ENCODE measurements around the gene GON4L.
A peak's percentile ranks its signal among the peaks of the same experiment; 100 is the strongest.
"Not testable (repeated sequence)": the region's sequence is repeated elsewhere in the genome, so short reads cannot be mapped to it uniquely, and the experiment has no call there.

GON4L gene

DNA sequence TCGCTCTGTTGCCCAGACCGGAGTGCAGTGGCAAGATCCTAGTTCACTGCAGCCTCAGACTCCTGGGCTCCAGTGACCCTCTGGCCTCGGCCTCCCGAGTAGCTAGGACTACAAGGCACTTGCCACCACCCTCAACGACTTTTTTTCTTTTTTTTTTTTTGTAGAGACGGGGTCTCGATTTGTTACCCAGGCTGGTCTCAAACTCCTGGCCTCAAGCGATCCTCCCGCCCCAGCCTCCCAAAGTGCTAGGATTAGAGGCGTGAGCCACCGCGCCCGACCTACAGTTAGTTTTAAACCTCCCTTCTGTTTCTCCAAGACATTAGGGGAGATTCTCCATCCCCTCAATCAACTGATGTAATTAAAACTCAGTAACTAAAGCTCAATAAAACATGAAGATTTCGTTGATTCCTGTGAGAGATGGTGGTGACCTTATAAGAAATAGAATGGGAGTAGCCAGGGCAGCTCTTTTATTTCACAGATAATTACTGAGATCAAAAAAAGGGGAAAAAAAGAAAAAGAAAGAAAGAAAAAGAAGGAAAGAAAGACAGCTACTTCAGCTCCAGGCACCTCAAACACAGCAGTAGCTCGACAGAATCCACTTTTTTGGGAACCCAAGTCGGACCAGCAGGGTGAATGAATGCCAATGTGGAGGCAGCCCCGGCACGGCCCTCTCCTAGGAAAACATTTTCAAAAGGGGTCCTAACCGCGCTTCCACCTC, 598 bp downstream of the GON4L start:
- Histone ChIP-seq H3K9me3 (ENCODE audit: control insufficient read depth in 1 of 2, low read length in 2 of 2) (no peaks in the 10 kb centered on the region), H3K27ac (ENCODE audit: low read length) (peak overlapping the region; percentile 91), H3K27me3 (ENCODE audit: low read depth, low read length) (no peaks in the 10 kb centered on the region), H3K4me1 (ENCODE audit: control insufficient read depth in 1 of 2, insufficient read depth in 2 of 2, low read length in 2 of 2) (peaks cover 6 to 20% of the 10 kb centered on the region in 2 donors), H3K4me3 (ENCODE audit: low read depth in 1 of 2, low read length in 2 of 2) (peak overlapping the region; percentile 85 to 92), H3K36me3 (ENCODE audit: control insufficient read depth in 1 of 2, insufficient read depth in 2 of 2, low read length in 2 of 2) (peaks cover 18 to 28% of the 10 kb centered on the region in 2 donors)

GRCh38 chr1:155850345-155850744, 6.7 kb downstream of the GON4L start:
- Histone ChIP-seq H3K27ac (ENCODE audit: low read length) (no peak overlapping the region), H3K4me3 (ENCODE audit: low read depth in 1 of 2, low read length in 2 of 2) (no peak overlapping the region), H3K9me3 (ENCODE audit: control insufficient read depth in 1 of 2, low read length in 2 of 2) (no peaks in the 10 kb centered on the region), H3K27me3 (ENCODE audit: low read depth, low read length) (no peaks in the 10 kb centered on the region), H3K36me3 (ENCODE audit: control insufficient read depth in 1 of 2, insufficient read depth in 2 of 2, low read length in 2 of 2) (peaks cover 31 to 43% of the 10 kb centered on the region in 2 donors), H3K4me1 (ENCODE audit: control insufficient read depth in 1 of 2, insufficient read depth in 2 of 2, low read length in 2 of 2) (peaks cover 0 to 3% of the 10 kb centered on the region in 2 donors)

- H3K9me3 ChIP-seq (ENCODE audit: control insufficient read depth in 1 of 2, low read length in 2 of 2) = no peaks in the 10 kb centered on the region
- H3K4me1 ChIP-seq (ENCODE audit: control insufficient read depth in 1 of 2, insufficient read depth in 2 of 2, low read length in 2 of 2) = peaks cover 0 to 3% of the 10 kb centered on the region in 2 donors
- H3K27me3 ChIP-seq (ENCODE audit: low read depth, low read length) = no peaks in the 10 kb centered on the region
- H3K4me3 ChIP-seq (ENCODE audit: low read depth in 1 of 2, low read length in 2 of 2) = no peak overlapping the region
- H3K27ac ChIP-seq (ENCODE audit: low read length) = no peak overlapping the region
- H3K36me3 ChIP-seq (ENCODE audit: control insufficient read depth in 1 of 2, insufficient read depth in 2 of 2, low read length in 2 of 2) = peaks cover 24 to 29% of the 10 kb centered on the region in 2 donors
Measured at GRCh38 chr1:155847823-155848529, 9.0 kb downstream of the GON4L start.

DNA sequence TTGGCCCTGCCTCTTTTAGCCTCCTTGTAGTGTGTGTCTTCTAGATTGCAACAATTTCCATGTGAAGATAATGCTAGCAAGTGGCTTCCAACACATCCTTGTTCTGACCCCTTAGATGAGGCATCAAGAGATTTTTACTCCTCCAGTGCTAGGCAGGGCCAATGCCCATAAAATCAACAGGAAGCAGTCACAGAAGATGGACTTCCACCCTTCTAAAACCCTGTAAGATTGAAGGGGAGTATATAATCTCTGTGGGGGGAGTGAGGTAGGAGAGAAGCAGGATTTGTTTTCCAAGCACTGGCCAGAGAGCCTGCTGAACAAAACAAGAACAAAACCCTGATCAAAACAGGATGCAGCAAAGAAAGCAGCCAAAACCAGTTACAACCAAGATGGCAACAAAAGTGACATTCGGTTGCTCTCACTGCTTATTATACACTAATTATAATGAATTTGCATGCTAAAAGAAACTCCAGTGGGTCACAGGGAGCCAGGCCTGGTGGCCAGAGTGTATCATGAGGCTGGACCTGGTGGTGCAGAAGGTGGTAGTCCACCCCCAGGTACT, 12.1 kb downstream of the GON4L start:
- H3K36me3 ChIP-seq (ENCODE audit: control insufficient read depth in 1 of 2, insufficient read depth in 2 of 2, low read length in 2 of 2) = peaks cover 11 to 22% of the 10 kb centered on the region in 2 donors

DNA sequence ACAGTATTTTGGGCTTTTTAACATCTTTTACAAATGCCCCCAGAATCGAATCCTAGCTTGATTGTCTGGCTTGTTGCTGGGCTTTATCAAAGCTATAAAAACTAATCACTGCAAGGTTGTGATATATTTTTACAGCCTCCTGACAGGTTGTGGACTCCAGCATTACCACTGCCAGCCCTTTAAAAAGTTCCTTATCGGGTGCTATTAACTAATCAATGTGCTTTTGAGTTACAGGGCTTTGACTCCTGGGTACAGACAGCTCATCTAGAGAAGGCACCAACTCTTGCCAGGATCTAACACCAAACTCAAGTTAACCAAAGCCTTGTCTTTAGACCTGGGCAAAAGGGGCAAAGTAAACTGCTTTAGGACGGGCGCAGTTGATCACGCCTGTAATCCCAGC, 16.6 kb downstream of the GON4L start:
- H3K4me1 ChIP-seq (ENCODE audit: control insufficient read depth in 1 of 2, insufficient read depth in 2 of 2, low read length in 2 of 2) = no peaks in the 10 kb centered on the region
- H3K36me3 ChIP-seq (ENCODE audit: control insufficient read depth in 1 of 2, insufficient read depth in 2 of 2, low read length in 2 of 2) = peaks cover 4 to 7% of the 10 kb centered on the region in 2 donors
- H3K9me3 ChIP-seq (ENCODE audit: control insufficient read depth in 1 of 2, low read length in 2 of 2) = no peaks in the 10 kb centered on the region
- no peak overlapping the region for H3K4me3 ChIP-seq (ENCODE audit: low read depth in 1 of 2, low read length in 2 of 2)
- H3K27me3 ChIP-seq (ENCODE audit: low read depth, low read length) = no peaks in the 10 kb centered on the region
- no peak overlapping the region for H3K27ac ChIP-seq (ENCODE audit: low read length)

More for the DNA sequence above, 12.1 kb downstream of the GON4L start:
- Histone ChIP-seq H3K27me3 (ENCODE audit: low read depth, low read length) (no peaks in the 10 kb centered on the region), H3K27ac (ENCODE audit: low read length) (no peak overlapping the region), H3K4me3 (ENCODE audit: low read depth in 1 of 2, low read length in 2 of 2) (no peak overlapping the region), H3K9me3 (ENCODE audit: control insufficient read depth in 1 of 2, low read length in 2 of 2) (no peaks in the 10 kb centered on the region), H3K4me1 (ENCODE audit: control insufficient read depth in 1 of 2, insufficient read depth in 2 of 2, low read length in 2 of 2) (no peaks in the 10 kb centered on the region)

DNA sequence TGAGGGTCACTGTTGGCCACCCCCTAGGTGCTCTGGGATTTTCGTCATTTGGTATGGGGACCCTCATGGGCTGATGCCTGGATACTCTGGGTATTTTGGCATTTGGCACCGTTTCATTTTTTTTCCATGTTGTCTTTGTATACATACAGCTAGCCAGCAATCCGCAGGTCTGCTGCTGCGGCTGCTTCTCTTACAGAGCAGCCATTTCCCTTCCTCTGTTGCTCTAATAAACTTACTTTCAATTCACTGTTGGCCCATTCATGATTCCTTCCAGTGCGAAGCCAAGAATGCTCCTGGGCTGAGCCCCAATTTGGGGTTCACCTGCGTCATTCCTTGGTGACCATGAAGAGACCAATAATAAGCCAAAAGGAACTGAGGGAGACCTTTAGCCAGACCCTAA, 21.5 kb downstream of the GON4L start:
- no peak overlapping the region for H3K4me3 ChIP-seq (ENCODE audit: low read depth in 1 of 2, low read length in 2 of 2)
- H3K36me3 ChIP-seq (ENCODE audit: control insufficient read depth in 1 of 2, insufficient read depth in 2 of 2, low read length in 2 of 2) = no peaks in the 10 kb centered on the region
- no peaks in the 10 kb centered on the region for H3K4me1 ChIP-seq (ENCODE audit: control insufficient read depth in 1 of 2, insufficient read depth in 2 of 2, low read length in 2 of 2)
- H3K9me3 ChIP-seq (ENCODE audit: control insufficient read depth in 1 of 2, low read length in 2 of 2) = no peaks in the 10 kb centered on the region
- H3K27me3 ChIP-seq (ENCODE audit: low read depth, low read length) = no peaks in the 10 kb centered on the region
- no peak overlapping the region for H3K27ac ChIP-seq (ENCODE audit: low read length)

DNA sequence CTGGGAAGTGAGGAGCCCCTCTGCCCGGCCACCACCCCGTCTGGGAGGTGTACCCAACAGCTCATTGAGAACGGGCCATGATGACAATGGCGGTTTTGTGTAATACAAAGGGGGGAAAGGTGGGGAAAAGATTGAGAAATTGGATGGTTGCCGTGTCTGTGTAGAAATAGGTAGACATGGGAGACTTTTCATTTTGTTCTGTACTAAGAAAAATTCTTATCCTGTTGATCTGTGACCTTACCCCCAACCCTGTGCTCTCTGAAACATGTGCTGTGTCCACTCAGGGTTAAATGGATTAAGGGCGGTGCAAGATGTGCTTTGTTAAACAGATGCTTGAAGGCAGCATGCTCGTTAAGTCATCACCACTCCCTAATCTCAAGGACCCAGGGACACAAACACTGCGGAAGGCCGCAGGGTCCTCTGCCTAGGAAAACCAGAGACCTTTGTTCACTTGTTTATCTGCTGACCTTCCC, 22.1 kb downstream of the GON4L start:
- not testable (repeated sequence) for H3K36me3 ChIP-seq (ENCODE audit: control insufficient read depth in 1 of 2, insufficient read depth in 2 of 2, low read length in 2 of 2); H3K9me3 ChIP-seq (ENCODE audit: control insufficient read depth in 1 of 2, low read length in 2 of 2); H3K4me1 ChIP-seq (ENCODE audit: control insufficient read depth in 1 of 2, insufficient read depth in 2 of 2, low read length in 2 of 2); H3K27ac ChIP-seq (ENCODE audit: low read length); H3K4me3 ChIP-seq (ENCODE audit: low read depth in 1 of 2, low read length in 2 of 2); H3K27me3 ChIP-seq (ENCODE audit: low read depth, low read length)

- no peak overlapping the region for H3K4me3 ChIP-seq (ENCODE audit: low read depth in 1 of 2, low read length in 2 of 2)
- no peaks in the 10 kb centered on the region for H3K9me3 ChIP-seq (ENCODE audit: control insufficient read depth in 1 of 2, low read length in 2 of 2)
- H3K27me3 ChIP-seq (ENCODE audit: low read depth, low read length) = no peaks in the 10 kb centered on the region
- H3K27ac ChIP-seq (ENCODE audit: low read length) = no peak overlapping the region
- H3K36me3 ChIP-seq (ENCODE audit: control insufficient read depth in 1 of 2, insufficient read depth in 2 of 2, low read length in 2 of 2) = no peaks in the 10 kb centered on the region
- no peaks in the 10 kb centered on the region for H3K4me1 ChIP-seq (ENCODE audit: control insufficient read depth in 1 of 2, insufficient read depth in 2 of 2, low read length in 2 of 2)
Measured at GRCh38 chr1:155834296-155834926, 22.6 kb downstream of the GON4L start.

DNA sequence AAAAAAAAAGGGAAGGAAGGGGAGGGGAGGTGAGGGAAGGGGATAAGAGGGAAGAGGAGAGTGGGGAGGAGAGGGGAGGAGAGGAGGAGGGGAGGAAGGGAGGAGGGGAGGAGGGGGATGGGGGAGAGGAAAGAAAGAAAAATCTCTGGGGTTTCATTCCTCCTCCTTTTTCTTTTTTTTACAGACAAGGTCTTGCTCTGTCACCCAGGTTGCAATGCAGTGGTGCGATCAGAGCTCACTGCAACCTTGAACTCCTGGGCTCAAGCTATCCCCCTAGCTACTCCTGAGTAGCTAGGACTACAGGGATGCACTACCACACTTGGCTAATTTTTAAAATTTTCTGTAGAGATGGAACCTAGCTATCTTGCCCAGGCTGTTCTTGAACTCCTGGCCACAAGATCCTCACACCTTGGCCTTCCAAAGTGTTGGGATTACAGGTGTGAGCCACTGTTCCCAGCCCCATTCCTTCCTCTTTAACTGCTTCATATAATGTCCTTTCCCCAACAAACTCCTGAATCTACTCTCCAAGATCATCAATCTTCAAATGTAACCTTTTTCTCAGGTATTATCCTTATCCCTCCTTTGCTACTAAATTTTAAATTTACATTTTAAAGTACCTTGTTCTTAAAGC, 23.2 kb downstream of the GON4L start:
- Histone ChIP-seq H3K4me3 (ENCODE audit: low read depth in 1 of 2, low read length in 2 of 2) (no peak overlapping the region), H3K9me3 (ENCODE audit: control insufficient read depth in 1 of 2, low read length in 2 of 2) (no peaks in the 10 kb centered on the region), H3K27ac (ENCODE audit: low read length) (no peak overlapping the region), H3K36me3 (ENCODE audit: control insufficient read depth in 1 of 2, insufficient read depth in 2 of 2, low read length in 2 of 2) (no peaks in the 10 kb centered on the region), H3K27me3 (ENCODE audit: low read depth, low read length) (no peaks in the 10 kb centered on the region), H3K4me1 (ENCODE audit: control insufficient read depth in 1 of 2, insufficient read depth in 2 of 2, low read length in 2 of 2) (no peaks in the 10 kb centered on the region)

DNA sequence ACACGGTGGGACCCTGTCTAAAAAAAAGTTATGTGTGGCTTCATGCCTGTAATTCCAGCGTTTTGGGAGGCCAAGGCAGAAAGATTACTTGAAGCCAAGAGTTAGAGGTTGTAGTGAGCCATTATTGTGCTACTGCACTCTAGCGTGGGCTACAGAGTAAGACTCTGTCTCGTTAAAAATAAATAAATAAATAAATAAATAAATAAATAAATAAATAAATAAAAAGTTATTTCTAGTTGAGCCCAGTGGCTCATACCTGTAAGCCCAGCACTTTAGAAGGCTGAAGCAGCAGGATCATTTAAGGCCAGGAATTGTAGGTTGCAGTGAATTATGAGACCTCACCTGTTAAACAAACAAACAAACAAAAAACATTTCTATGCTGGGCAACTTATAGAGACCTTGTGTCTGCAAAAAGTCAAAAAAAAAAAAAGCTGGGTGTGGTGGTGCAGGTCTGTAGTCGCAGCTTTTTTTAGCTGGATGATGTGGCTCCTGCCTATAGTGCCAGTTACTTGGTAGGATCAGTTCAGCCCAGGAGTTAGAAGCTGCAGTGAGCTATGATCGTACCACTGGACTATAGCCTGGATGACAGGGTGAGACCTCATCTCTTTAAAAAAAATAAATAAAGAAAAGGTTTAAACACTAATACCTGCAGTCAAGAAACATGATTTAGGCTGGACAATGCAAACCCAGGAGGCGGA, 25.6 kb downstream of the GON4L start:
- Histone ChIP-seq H3K4me3 (ENCODE audit: low read depth in 1 of 2, low read length in 2 of 2) (no peak overlapping the region), H3K27ac (ENCODE audit: low read length) (no peak overlapping the region), H3K36me3 (ENCODE audit: control insufficient read depth in 1 of 2, insufficient read depth in 2 of 2, low read length in 2 of 2) (peaks cover 0 to 7% of the 10 kb centered on the region in 2 donors), H3K9me3 (ENCODE audit: control insufficient read depth in 1 of 2, low read length in 2 of 2) (no peaks in the 10 kb centered on the region), H3K4me1 (ENCODE audit: control insufficient read depth in 1 of 2, insufficient read depth in 2 of 2, low read length in 2 of 2) (no peaks in the 10 kb centered on the region), H3K27me3 (ENCODE audit: low read depth, low read length) (no peaks in the 10 kb centered on the region)

Data from muscle layer of duodenum (tissue), 2 donors.